ENCODE data around the gene ARHGAP33.

GRCh38 chr19:35759697-35760096, 15.7 kb upstream of the ARHGAP33 start:
- TF ChIP-seq POLR2AphosphoS5 (IDR thresholded peaks at IDR 0.05; ENCODE audit: low read length) = no peak
- TF ChIP-seq SUZ12 (IDR thresholded peaks at IDR 0.05; ENCODE audit: unreplicated experiment) = no peak
- TF ChIP-seq STAT3 (IDR thresholded peaks at IDR 0.05; ENCODE audit: low read depth, low read length) = no peak
- TF ChIP-seq USF2 (IDR thresholded peaks at IDR 0.05; ENCODE audit: borderline replicate concordance, low read depth, low read length) = no peak
- TF ChIP-seq RELA (IDR thresholded peaks at IDR 0.05; ENCODE audit: borderline replicate concordance, partially characterized antibody) = no peak
